Measurements from ENCODE around the gene CRTC1.
"Not testable (repeated sequence)": the region's sequence is repeated elsewhere in the genome, so short reads cannot be mapped to it uniquely, and the experiment has no call there.

Gene CRTC1

GRCh38 chr19:18708452-18709231, 25.2 kb downstream of the CRTC1 start:
- no peak for DNase-seq

DNA sequence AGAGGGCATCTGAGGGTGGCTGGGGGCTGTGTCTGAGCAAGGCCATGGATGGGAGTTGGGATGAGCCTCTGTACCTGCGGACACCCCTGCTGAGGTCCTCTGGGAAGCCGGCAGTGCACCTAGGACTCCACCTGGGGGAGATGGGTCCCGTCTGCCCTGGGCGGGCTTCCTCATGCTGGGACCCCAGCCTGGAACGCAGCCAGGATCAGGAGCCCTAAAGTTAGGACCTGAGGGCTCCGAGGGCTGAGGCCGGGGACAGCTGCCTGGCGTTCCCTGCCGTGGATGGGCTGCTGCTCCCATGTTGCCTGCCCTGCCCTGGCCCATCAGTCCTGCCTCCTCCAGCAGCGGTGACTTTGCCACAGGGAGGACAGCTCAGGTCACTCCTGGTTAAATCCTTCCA, 26.1 kb downstream of the CRTC1 start:
- DNase-seq, result no peak

GRCh38 chr19:18710186-18710585, 26.7 kb downstream of the CRTC1 start:
- DNase-seq, result no peak

DNA sequence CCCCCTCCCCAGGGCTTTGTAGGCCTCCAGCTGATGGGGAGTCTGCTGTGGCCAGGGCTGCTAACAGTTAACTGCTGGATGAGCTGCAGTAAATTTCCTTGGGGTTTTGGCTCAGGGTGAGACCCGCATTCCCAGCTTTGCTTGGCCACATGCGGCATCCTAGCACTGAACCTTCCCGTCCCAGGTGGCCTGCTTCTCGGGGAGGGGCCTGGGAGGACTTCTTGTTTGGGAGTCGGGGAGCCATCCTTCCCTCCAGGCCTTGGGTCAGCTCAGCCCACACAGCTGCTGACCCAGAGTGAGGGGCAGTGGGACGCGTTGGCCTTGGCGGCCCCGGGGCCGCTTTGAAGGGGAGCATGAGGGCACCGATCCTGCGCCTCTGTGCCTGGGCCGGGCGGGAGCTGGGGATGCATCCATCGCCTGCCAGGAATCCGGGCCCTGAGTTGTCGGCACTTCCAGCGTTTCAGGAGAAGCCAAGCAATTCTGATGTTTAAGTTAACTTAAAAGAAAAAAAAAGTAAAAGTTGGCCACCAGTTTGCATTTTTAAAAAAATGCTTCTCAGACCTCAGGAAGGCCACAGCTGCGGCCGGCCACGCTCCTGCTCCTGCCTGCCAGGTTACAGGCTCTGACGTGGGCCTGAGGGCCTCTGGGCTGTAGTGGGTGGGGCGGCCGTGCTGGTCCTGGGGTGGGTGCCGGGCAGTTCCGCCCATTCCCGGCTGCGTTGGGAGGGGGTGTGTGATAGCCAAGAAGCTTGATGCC, 27.7 kb downstream of the CRTC1 start:
- no peak for DNase-seq

DNA sequence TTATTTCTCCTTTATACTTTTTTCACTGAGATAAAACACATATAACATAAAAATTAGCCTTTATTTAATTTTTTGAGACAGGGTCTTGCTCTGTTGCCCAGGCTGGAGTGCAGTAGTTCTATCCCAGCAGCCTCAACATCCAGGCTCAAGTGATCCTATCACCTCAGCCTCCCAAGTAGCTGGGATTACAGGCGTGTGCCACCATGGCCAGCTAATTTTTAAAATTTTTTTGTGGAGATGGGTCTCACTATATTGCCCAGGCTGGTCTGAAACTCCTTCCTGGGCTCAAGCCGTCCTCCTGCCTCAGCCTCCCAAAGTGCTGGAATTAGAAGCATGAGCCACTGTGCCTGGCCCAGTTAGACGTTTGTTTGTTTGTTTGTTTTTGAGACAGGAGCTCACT, 28.4 kb downstream of the CRTC1 start:
- DNase-seq, result no peak

DNA sequence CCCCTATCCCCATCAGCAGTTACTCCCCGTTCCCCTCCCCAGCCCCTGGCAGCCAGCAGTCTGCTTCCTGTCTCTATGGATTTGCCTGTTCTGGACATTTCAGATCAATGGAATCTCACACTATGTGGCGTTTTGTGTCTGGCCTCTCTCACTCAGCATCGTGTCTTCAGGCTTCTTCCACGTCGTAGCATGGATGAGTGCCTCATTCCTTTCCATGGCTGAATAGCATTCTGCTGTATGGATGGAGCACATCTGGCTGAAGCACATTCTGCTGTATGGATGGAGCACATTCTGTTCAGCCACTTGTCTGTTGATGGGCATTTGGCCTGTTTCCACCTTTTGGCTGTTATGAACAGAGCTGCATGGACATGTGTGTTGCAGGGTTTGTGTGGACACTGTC, 29.5 kb downstream of the CRTC1 start:
- no peak for DNase-seq

GRCh38 chr19:18713550-18714117, 30.2 kb downstream of the CRTC1 start:
- DNase-seq, result no peak

DNA sequence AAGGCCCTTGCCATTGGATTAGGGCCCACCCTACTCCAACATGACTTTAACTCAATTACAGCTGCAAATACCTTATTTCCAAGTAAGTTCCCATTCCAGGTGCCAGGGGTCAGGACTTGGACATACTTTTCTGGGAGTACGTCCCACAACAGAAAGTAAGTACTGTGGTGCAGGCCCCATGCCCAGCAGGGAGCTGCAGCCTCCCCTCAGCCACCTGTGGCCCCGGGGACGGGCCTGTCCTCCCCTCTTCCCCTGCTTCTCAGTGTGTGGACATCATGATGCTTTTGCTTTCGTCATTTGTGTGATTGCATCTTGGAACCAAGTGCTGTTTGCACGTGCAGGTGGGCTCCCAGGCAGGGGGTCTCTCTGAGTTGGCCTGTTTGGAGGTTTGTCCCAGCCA, 31.9 kb downstream of the CRTC1 start:
- no peak for DNase-seq

DNA sequence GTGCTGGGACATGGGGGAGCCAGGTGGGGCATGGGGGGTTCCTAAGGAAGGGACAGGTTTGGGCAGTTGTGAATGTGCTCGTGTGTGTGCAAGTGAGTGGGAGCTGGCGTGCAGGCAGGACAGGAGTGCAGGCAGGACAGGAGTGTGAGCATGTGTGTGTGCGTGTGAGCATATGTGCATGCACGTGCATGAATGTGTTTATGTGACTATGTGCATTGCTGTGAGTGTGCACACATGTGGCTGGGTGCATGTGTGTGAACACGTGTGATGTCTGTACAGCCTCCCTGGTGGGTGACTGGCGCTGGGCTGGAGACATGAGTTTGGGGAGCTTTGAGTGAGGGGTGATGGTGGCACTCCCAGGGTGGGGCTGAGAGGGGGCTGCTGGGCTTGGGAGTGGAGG, 33.4 kb downstream of the CRTC1 start:
- no peak for DNase-seq

GRCh38 chr19:18717601-18718000, 34.1 kb downstream of the CRTC1 start:
- no peak for DNase-seq

GRCh38 chr19:18718015-18718526, 34.6 kb downstream of the CRTC1 start:
- no peak for DNase-seq

DNA sequence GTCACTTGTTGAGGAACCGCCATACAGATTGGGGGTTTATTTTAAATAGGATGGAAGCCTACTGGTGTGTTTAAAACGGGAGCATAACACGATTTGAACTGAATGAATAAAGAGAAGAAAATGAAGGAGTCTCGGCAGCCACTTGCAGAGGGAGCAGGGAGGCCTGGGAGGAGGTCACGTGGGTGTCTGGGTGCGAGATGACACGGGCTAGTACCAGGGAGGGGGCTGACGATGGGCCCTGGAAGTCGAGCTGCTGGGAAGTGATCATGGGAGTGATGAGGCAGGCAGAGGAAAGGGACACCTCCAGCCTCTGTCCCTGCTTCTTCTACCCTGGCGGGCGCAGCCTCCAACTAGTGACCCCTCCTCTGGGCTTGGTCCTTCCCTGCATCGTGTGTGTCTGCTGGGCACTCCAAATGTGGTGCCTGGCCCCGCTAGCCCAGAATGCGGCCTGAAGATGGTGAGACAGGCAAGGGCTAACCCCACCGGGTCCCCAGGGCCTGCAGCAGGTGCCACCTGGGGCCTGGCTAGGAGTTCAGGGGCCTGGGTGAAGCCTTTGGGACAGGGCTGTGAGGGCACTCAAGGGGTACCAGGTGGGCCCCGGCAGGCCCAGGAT, 35.5 kb downstream of the CRTC1 start:
- no peak for DNase-seq

- DNase-seq, result no peak
These were observed 36.1 kb downstream of the CRTC1 start for GRCh38 chr19:18719541-18719940.

DNA sequence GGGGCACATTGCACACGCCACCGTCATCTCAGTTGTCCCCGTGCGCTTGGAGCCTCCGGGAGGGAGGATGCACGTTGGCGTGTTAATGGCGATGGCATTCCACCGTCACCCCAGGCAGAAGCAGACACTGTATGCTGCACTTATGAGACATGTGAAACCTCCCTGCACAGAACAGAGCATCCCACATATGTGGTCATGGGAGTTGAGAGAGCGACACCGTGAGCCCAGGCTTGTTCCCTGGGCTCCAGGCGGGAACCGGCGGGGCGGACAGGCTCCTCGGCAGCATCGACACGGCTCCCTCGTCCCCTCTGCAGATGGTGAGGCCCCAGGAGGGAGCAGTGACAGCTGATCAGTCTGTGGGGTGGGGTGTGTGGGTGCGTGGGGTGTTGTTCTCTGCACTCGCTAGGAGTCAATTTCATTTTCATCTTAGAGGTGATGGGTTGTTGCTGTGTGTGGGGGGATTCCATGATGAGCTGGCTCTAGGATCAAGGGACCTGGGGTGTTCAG, 40.4 kb downstream of the CRTC1 start:
- DNase-seq, result no peak

GRCh38 chr19:18725841-18726770, 42.6 kb downstream of the CRTC1 start:
- no peak for DNase-seq

GRCh38 chr19:18726846-18727245, 43.4 kb downstream of the CRTC1 start:
- no peak for DNase-seq

- not testable (repeated sequence) for DNase-seq
These were observed 44.1 kb downstream of the CRTC1 start for GRCh38 chr19:18727602-18728001.

- no peak for DNase-seq
These were observed 46.6 kb downstream of the CRTC1 start for GRCh38 chr19:18729933-18730530.

- DNase-seq, result no peak
These were observed 47.5 kb downstream of the CRTC1 start for GRCh38 chr19:18730885-18731513.

GRCh38 chr19:18731562-18732008, 48.1 kb downstream of the CRTC1 start:
- DNase-seq, result no peak

DNA sequence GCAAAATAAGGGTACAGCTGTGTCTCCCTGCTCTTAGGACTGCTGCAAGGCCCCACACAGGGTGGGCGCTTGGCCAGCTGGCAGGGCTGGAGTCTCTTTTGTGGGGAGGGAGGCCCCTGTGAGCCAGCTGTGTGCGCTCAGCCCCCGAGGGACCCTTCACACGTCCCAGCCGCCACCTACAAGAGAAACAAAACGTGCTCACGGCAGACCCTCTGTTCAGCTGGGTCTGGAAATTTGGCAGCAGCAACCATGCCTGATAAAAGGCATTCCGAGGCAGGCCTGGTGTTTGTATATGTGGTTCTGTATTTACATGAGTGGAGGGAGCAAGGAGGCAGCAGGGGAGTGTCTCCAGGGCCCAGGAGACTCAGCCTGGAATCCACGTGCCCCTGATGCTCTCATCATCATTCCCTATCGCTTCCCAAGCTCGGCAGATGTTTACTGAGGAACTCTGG, 49.7 kb downstream of the CRTC1 start:
- no peak for DNase-seq

All from CD4-positive, alpha-beta T cell treated with Interleukin-4 for 4 hours (primary cell).